GM12878 (cell line): ENCODE data around the gene TMEM14C. TPM values are rescaled to one million over a fixed set of nuclear protein-coding genes. Genes with fewer than 3 reads are reported as not detected.

Source experiments
- ATAC-seq: fragments of 200-7000 bp; cut with Tn5 transposase; 3 replicates; pipeline ENCODE4 v1.9.1; 2020; ENCODE audit warnings: mild to moderate bottlenecking, moderate library complexity
- BruUV-seq: library from RNA; stranded (reverse); fragments of 400-500 nt; replicated peaks from 2 replicates; lab custom pipeline; 2021; lab: Mats Ljungman, UMichigan
- CTCF ChIA-PET: fragments of 300-600 bp; sonication (Branson Sonifier 250); formaldehyde crosslinking; extraction: SDS; loops from one replicate; lab custom pipeline; 2021; ENCODE audit warnings: inconsistent platforms; lab: Yijun Ruan, JAX
- POLR2A ChIA-PET: fragments of 350-600 bp; formaldehyde crosslinking; extraction: SDS; loops from one replicate; lab custom pipeline; 2021; ENCODE audit warnings: inconsistent platforms; lab: Charles Lee
- RAD21 ChIA-PET: fragments of 300-600 bp; sonication (Branson Sonifier 250); formaldehyde crosslinking; loops from one replicate; lab custom pipeline; 2023; ENCODE audit warnings: antibody characterized with exemption; ENCODE audit not compliant: unreplicated experiment; lab: Charles Lee
- SMC1A ChIA-PET: fragments of 300-600 bp; sonication (Branson Sonifier 250); formaldehyde crosslinking; loops from one replicate; lab custom pipeline; 2023; ENCODE audit not compliant: unreplicated experiment, uncharacterized antibody; lab: Charles Lee
- DNase-seq: peaks from one replicate; pipeline ENCODE4 v3.0.0-alpha.2; 2011; ENCODE audit warnings: low read depth, low spot score
- FAIRE-seq: peaks from 3 replicates; lab custom pipeline; 2011; peaks lifted over from hg19 to GRCh38; lab: Jason Lieb, UNC
- H2AFZ ChIP-seq: 2 replicates; pipeline ENCODE4 v1.6.0; 2011; ENCODE audit warnings: low read depth, low read length, control low read depth; ENCODE audit not compliant: control insufficient read depth
- H3K27ac ChIP-seq: 2 replicates; pipeline ENCODE4 v1.5.1; 2011; ENCODE audit warnings: control low read depth; ENCODE audit not compliant: control insufficient read depth, insufficient read depth
- H3K27me3 ChIP-seq, 2 experiments: replicated peaks in 1 of 2; 2 replicates each; pipeline versions ENCODE4 v1.6.0 to v1.6.1; 2011; ENCODE audit warnings: low read length in 1 of 2; ENCODE audit not compliant: control insufficient read depth in 2 of 2, insufficient read depth in 2 of 2
- H3K36me3 ChIP-seq, 2 experiments: 2 replicates each; pipeline ENCODE4 v1.5.1; 2011; ENCODE audit warnings: low read length in 1 of 2; ENCODE audit not compliant: control insufficient read depth in 2 of 2, insufficient read depth in 2 of 2
- H3K4me1 ChIP-seq: 2 replicates; pipeline ENCODE4 v1.6.1; 2011; ENCODE audit warnings: mild to moderate bottlenecking, low read length, moderate library complexity, mixed read lengths; ENCODE audit not compliant: control insufficient read depth, insufficient read depth
- H3K4me2 ChIP-seq: 2 replicates; pipeline ENCODE4 v1.6.0; 2011; ENCODE audit warnings: control low read depth; ENCODE audit not compliant: control insufficient read depth, insufficient read depth
- H3K4me3 ChIP-seq: fragments of 200-600 bp; sonication (generic); 2 replicates; pipeline ENCODE4 v1.5.1; 2016
- H3K79me2 ChIP-seq: 2 replicates; pipeline ENCODE4 v1.6.0; 2011; ENCODE audit warnings: low read length; ENCODE audit not compliant: control insufficient read depth, insufficient read depth
- H3K9ac ChIP-seq: 2 replicates; pipeline ENCODE4 v1.8.0; 2011; ENCODE audit warnings: low read length, control low read depth, mixed read lengths; ENCODE audit not compliant: control insufficient read depth, insufficient read depth
- H3K9me3 ChIP-seq: replicated peaks from 3 replicates; pipeline ENCODE4 v1.5.1; 2011; ENCODE audit warnings: mild to moderate bottlenecking, low read length; ENCODE audit not compliant: control insufficient read depth, insufficient read depth
- H4K20me1 ChIP-seq: 2 replicates; pipeline ENCODE4 v1.6.0; 2011; ENCODE audit not compliant: control insufficient read depth, insufficient read depth
- DPF2 ChIP-seq: fragments of 450-650 bp; IDR thresholded peaks from 2 replicates; pipeline ENCODE4 v1.6.1; 2017; ENCODE audit warnings: mild to moderate bottlenecking
- EZH2 ChIP-seq: IDR thresholded peaks from 2 replicates; pipeline ENCODE4 v1.6.1; 2012; ENCODE audit warnings: low read depth, mild to moderate bottlenecking, control low read depth, inconsistent platforms, low read length, borderline replicate concordance; ENCODE audit not compliant: control insufficient read depth
- POLR2AphosphoS2 ChIP-seq: IDR thresholded peaks from 2 replicates; pipeline ENCODE4 v1.6.1; 2011; ENCODE audit warnings: low read depth, mild to moderate bottlenecking, low read length, improper control_type of control experiment, moderate library complexity
- SMAD1 ChIP-seq: fragments of 450-650 bp; IDR thresholded peaks from 2 replicates; pipeline ENCODE4 v1.6.1; 2018; ENCODE audit warnings: mild to moderate bottlenecking, low read depth; ENCODE audit not compliant: partially characterized antibody
- ZBTB40 ChIP-seq: fragments of 450-650 bp; IDR thresholded peaks from 2 replicates; pipeline ENCODE4 v1.6.1; 2016; ENCODE audit warnings: mild to moderate bottlenecking, moderate library complexity, borderline replicate concordance
- ZSCAN29 ChIP-seq: fragments of 450-650 bp; IDR thresholded peaks from 2 replicates; pipeline ENCODE4 v1.6.1; 2017; ENCODE audit warnings: mild to moderate bottlenecking, moderate library complexity
- ZZZ3 ChIP-seq: IDR thresholded peaks from 2 replicates; pipeline ENCODE4 v1.6.1; 2011; ENCODE audit warnings: low read depth; ENCODE audit not compliant: control insufficient read depth, insufficient read length
- WGBS: methylation state at CpG from one replicate; pipeline ENCODE4 v1.1.6; 2016; ENCODE audit warnings: low lambda C conversion rate; ENCODE audit not compliant: insufficient replicate concordance, insufficient coverage; ENCODE audit errors: missing lambda C conversion rate; 5-methylcytosine and 5-hydroxymethylcytosine counted together
- in situ Hi-C: fragments of 300-500 bp; cut with MboI; formaldehyde crosslinking; loops from 9 replicates; pipeline ENCODE4 v1.14.3; 2018; ENCODE audit warnings: mixed read lengths
- intact Hi-C: fragments of 100-400 bp; cut with micrococcal nuclease; formaldehyde crosslinking; loops from one replicate; pipeline ENCODE4 v1.14.2; 2022; ENCODE audit not compliant: unreplicated experiment
- polyA plus RNA-seq, 11 experiments: library from polyadenylated mRNA; depleted of rRNA in 4 of 11; unstranded in 6 of 11; stranded (reverse) in 5 of 11; fragments of >200 nt; fragmentation: Nextera tagmentation in 4 of 11; fragmentation: Illumina TruSeq in 1 of 11; extraction: Ambion mirVana in 4 of 11; extraction: Trizol in 1 of 11; gene quantifications; 1 replicate in 1 of 11; 2 replicates in 10 of 11; pipeline versions ENCODE4 v1.2.1 to v1.2.3, GENCODE V29; 2011 to 2016; ENCODE audit warnings: inconsistent platforms in 2 of 11, missing spikeins in 2 of 11, low read depth in 1 of 11
- total RNA-seq, 4 experiments: library from RNA; depleted of rRNA in 3 of 4; stranded (reverse); fragments of >200 nt in 3 of 4; fragmentation: Illumina TruSeq in 1 of 4; extraction: Trizol in 1 of 4; gene quantifications; 2 replicates each; pipeline versions ENCODE4 v1.2.1 to v1.2.3, GENCODE V29; 2013 to 2021
- TF ChIP-seq, protein P1 (sequence below): fragments of 450-650 bp; IDR thresholded peaks from 2 replicates; pipeline ENCODE4 v1.6.1; 2016; ENCODE audit warnings: mild to moderate bottlenecking

Gene TMEM14C
- total and polyA plus RNA-seq, 10 of the 15 experiments (the other 5 are each of a cell fraction or from before 2014, with no cell fraction given) = 66.0 to 224 (median 134) TPM

DNA sequence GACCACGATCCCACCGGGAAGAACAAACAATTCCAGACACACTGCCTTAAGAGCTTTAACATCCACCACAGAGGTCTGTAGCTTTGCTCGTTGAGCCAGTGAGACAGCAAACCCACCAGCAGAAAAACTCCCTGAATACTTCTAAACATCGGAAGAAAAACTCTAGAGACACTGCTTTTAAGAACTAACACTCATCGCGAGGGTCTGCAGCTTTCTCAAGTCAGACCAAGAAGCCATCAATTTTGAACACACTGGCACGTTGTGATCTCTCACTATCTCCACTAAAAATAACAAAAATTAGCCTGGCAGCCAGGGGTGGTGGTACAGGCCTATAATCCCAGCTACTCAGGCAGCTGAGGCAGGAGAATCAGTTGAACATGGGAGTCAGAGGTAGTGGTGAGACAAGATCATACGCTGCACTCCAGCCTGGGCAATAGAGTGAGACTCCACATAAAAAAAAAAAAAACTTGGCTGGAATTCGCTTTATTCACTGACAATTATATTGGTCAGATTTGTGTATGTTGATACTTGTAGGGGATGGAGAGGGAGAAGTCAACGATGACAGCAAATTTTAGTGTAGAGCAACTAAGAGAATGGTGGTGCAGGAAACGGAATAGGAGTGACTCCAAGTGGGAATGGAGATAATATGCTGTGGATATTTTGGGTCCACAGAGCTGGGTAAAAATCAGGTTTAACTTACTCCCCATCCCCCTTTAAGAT, 860 bp upstream of the TMEM14C start (continued):
- TF ChIP-seq ZBTB40 = no peak
- TF ChIP-seq POLR2AphosphoS2 = no peak
- no peak for TF ChIP-seq EZH2
- no peak for TF ChIP-seq ZZZ3

- Histone ChIP-seq H3K9me3 (peaks cover 12% of the 10 kb centered on the region), H3K27me3 (no peaks in the 10 kb centered on the region), H3K4me3 (peak overlapping the region; percentile 97), H3K27ac (peak overlapping the region; percentile 44), H2AFZ (peak overlapping the region; percentile 81), H4K20me1 (no peaks in the 10 kb centered on the region), H3K4me2 (peak overlapping the region; percentile 43), H3K9ac (peak overlapping the region; percentile 70), H3K4me1 (peaks cover 4% of the 10 kb centered on the region), H3K36me3 (no peaks in the 10 kb centered on the region; a peak in 1 of 4 replicates)
- RAD21 ChIA-PET = interaction anchor here (0.7 to 1.7 kb wide), 5 partner anchors 24 to 212 kb away, joined by 3 to 8 read pairs (median 4); no protein-coding TSS in a partner anchor
- intact Hi-C loops = loop anchor here (1.0 to 10.0 kb wide), 2 partner anchors 28 to 188 kb away; partner anchors contain the start of genes C6orf52 and PAK1IP1
- 0% methylated on average over 6 of the region's 6 CpGs for WGBS
- POLR2A ChIA-PET = interaction anchor here (1.2 to 6.0 kb wide), 3 partner anchors 25 to 35 kb away, joined by 3 to 40 read pairs (median 32); partner anchors contain the start of genes C6orf52, PAK1IP1 and TMEM14B
- ATAC-seq (no peak), FAIRE-seq (no peak), DNase-seq (no peak)
- in situ Hi-C loops = no loop called here
- CTCF ChIA-PET = interaction anchor here (0.9 to 2.1 kb wide), 4 partner anchors 25 to 214 kb away, joined by 3 to 11 read pairs (median 4); partner anchors contain the start of gene TMEM14B
- no TSS peak for BruUV-seq
- SMC1A ChIA-PET = interaction anchor here (1.5 to 4.1 kb wide), 3 partner anchors 11 to 27 kb away, joined by 4 to 46 read pairs (median 10); partner anchors contain the start of genes C6orf52, PAK1IP1 and TMEM14B
- TF ChIP-seq SMAD1 (peak; percentile 56), DPF2 (no peak), ZSCAN29 (peak; percentile 75)
- TF ChIP-seq, protein P1, sequence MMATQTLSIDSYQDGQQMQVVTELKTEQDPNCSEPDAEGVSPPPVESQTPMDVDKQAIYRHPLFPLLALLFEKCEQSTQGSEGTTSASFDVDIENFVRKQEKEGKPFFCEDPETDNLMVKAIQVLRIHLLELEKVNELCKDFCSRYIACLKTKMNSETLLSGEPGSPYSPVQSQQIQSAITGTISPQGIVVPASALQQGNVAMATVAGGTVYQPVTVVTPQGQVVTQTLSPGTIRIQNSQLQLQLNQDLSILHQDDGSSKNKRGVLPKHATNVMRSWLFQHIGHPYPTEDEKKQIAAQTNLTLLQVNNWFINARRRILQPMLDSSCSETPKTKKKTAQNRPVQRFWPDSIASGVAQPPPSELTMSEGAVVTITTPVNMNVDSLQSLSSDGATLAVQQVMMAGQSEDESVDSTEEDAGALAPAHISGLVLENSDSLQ = peak; percentile 78
- TF ChIP-seq, all 136 proteins: peak for 3
- peaks cover 13% of the 10 kb centered on the region for H3K79me2 ChIP-seq
Observed at GRCh38 chr6:10722570-10722819, 375 bp upstream of the TMEM14C start.
